GM21576 (cell line): ENCODE data around the gene PLPPR1.

Experiments used
- ATAC-seq: cut with Tn5 transposase; IDR thresholded peaks from one replicate; pipeline ENCODE4 v1.9.1; 2021; ENCODE audit warnings: mild to moderate bottlenecking, moderate library complexity; ENCODE audit not compliant: unreplicated experiment

PLPPR1 gene

DNA sequence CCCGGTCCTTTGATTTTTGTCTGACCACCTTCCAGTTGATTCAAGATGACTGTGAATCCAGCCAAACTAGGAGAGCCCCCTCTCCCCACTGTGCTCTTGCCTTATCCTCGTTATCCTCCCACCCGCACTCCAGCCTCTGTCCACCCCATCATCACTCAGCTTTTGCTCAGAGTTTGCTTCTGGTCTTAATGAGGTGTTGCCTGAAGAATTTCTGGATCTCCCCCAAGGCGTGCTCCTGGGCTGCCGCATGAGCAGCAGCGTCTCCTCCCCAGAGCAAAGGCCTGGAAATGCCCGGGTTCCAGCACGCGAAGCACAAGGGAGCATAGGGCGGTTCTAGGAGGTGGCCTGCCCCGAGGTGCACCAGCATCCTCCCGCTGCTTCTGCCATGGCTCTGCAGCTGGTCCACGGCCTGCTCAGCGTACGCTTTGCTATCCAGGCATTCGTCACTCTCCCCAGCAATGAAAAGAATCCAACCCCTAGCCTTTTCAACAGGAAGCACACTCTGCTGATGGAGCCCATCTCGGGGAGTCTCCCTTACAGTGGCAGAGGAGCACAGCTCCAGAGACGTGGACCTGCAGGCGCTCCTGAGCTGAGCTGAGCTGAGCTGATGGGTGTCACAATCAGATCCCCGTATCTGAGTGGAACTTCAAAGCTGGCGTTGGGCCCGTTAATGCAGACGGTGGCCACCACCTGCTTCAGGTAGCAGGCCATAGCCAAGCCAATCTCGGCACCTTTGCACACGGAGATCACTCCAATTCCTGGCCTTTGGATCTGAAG is 305.6 kb downstream of the PLPPR1 start:
- ATAC-seq: no peak

DNA sequence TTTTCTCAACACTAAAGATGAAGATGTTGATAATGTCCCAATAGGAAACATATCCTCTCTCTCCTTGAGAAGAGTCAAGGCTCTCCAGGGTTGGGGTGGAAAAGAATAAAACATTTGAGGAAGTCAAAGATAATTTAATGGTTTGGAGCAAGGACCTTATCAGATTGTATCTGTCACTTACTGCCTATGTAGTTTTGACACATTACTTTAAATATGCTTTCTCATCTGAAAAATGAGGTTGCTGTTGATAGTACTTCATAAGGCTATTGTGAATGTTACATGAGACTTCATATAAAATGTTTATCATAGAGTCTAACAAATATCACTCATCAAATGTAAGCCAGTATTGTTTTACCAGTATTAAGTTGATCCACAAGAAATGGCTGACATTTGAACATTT is 307.6 kb downstream of the PLPPR1 start:
- no peak for ATAC-seq

DNA sequence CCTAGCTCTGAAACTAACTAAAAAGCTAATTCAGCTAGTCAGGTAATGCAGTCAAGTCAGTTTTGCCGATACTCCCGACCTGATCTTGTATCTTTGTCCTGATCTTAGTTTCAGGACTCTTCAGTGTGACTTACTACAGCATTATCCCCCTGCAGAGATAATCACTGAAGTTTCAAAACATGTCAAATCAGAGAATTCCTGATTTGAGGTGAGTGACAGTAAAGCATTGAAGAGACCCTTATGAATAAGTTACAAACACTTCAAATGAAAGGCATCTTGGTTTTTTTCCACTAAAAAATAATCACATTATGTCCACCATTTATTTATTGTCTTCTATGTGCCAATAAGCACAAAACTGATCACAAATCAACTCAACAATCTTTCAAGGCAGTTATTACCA is 308.7 kb downstream of the PLPPR1 start:
- no peak for ATAC-seq

DNA sequence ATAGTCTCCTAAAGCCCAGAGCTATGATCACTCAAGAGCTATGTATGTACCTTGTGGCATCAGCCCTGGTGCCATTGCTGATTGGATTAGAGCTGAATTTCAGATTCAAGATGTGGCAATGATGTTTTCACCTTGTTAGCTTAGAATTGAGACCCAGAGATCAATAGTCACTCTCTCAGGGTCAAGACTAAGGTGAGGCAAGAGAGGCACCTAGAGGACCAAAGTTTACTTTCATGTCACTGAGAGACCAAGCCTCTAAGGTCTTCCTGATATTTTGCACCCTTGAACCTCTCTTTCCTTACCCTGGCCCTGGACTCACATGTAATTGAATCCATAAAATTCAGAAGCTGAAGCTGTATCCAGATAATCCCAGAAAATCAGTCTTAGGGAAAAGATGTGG is 313.4 kb downstream of the PLPPR1 start:
- ATAC-seq: no peak

- no peak for ATAC-seq
These were observed 314.1 kb downstream of the PLPPR1 start for GRCh38 chr9:101342595-101342994.

GRCh38 chr9:101350285-101350684 is 321.8 kb downstream of the PLPPR1 start:
- ATAC-seq: no peak

- no peak for ATAC-seq
These were observed 324.5 kb downstream of the PLPPR1 start for GRCh38 chr9:101352892-101353463.

GRCh38 chr9:101353683-101354082 is 325.2 kb downstream of the PLPPR1 start:
- no peak for ATAC-seq

DNA sequence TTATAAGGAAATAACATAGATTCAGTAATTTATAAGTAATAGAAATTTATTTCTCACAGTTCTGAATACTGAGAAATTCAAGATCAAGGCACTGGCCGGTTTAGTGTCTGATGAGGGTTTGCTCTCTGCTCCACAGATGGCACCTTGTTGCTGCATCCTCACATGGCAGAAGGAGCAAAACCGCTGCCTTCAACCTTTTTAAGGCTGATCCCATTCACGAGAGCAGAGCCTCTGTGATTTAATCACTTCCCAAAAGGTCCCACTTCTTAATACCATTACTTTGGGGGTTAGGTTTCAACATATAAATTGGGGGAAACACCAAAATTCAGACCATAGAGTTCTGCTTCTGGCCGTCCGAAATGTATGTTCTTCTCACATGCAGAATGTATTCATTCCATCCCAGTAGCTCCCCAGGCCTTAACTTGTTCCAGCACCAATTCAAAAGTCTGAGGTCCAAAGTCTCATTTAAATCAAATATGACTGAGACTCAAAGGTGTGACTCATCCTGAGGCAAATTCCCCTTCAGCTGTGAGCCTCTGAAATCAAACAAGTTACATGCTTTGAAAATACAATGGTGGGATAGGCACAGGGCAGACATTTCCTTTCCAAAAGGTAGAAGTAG is 325.7 kb downstream of the PLPPR1 start:
- no peak for ATAC-seq

GRCh38 chr9:101354765-101355708 is 326.5 kb downstream of the PLPPR1 start:
- ATAC-seq: no peak

- ATAC-seq: no peak
These were observed 328.1 kb downstream of the PLPPR1 start for GRCh38 chr9:101356619-101357018.

- no peak for ATAC-seq
These were observed 331.2 kb downstream of the PLPPR1 start for GRCh38 chr9:101359679-101360078.

DNA sequence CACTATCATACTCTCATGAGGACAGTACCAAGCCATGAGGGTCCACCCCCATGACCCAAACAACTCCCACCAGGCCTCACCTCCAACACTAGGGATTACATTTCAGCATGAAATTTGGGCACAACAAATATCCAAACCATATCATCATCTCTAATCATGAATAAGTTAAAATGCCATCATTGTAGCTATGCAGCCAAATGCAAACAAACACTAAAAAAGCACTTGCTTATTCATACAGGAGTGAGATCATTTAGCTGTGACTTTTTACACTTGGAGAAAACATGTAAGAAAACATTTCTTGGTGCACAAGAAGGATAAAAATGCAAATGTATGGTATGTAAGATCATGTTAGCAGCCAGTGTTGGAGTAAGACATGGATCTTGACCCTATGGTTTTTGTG is 332.1 kb downstream of the PLPPR1 start:
- ATAC-seq: no peak

DNA sequence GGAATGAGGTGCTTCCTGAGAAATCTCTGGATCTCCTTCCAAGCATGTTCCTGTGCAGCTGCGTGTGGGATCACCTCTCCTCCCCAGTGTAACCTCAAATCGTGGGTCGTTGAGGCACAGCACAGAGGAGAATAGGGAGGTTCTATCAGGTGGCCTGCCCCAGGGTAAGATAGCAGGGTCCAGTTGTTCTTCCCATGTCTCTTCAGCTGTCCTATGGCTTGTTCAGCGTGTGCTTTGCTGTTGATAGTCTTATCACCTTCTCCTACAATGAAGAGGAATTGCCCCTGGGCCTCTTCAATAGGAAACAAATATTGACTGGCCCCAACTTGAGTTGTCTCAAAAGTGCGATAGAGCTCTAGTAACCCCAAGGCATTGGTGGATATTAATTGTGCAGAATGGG is 333.9 kb downstream of the PLPPR1 start:
- no peak for ATAC-seq

GRCh38 chr9:101365181-101365580 is 336.7 kb downstream of the PLPPR1 start:
- ATAC-seq: no peak

- ATAC-seq: no peak
These were observed 337.7 kb downstream of the PLPPR1 start for GRCh38 chr9:101366038-101366756.

GRCh38 chr9:101367323-101367722 is 338.8 kb downstream of the PLPPR1 start:
- ATAC-seq: no peak

- no peak for ATAC-seq
These were observed 340.8 kb downstream of the PLPPR1 start for GRCh38 chr9:101369286-101369685.

- no peak for ATAC-seq
These were observed 341.5 kb downstream of the PLPPR1 start for GRCh38 chr9:101369884-101370531.

GRCh38 chr9:101371813-101372212 is 343.3 kb downstream of the PLPPR1 start:
- no peak for ATAC-seq
